Suprapubic skin (tissue), 4 donors: ENCODE results near the gene CAPG. TPM values are rescaled to one million over a fixed set of nuclear protein-coding genes. Genes with fewer than 3 reads are reported as not detected.

Experiments used
- DNase-seq, 2 donors: peaks; one replicate each; pipeline ENCODE4 v3.0.0-alpha.2; 2019; ENCODE audit warnings: low spot score in 2 of 2
- H3K27ac ChIP-seq: fragments of 200-600 bp; sonication (generic); one replicate; pipeline ENCODE4 v1.5.1; 2019
- H3K27me3 ChIP-seq: fragments of 200-600 bp; sonication (generic); one replicate; pipeline ENCODE4 v1.5.1; 2019
- H3K36me3 ChIP-seq: fragments of 200-600 bp; sonication (generic); one replicate; pipeline ENCODE4 v1.5.1; 2019
- H3K4me1 ChIP-seq: fragments of 200-600 bp; sonication (generic); one replicate; pipeline ENCODE4 v1.5.1; 2019
- H3K4me3 ChIP-seq: fragments of 200-600 bp; sonication (generic); one replicate; pipeline ENCODE4 v1.5.1; 2019; ENCODE audit warnings: mild to moderate bottlenecking
- H3K9me3 ChIP-seq: fragments of 200-600 bp; sonication (generic); one replicate; pipeline ENCODE4 v1.5.1; 2019
- CTCF ChIP-seq, 2 donors: fragments of 200-600 bp in 1 of 2; fragments of 450-650 bp in 1 of 2; sonication (generic) in 1 of 2; IDR thresholded peaks; one replicate each; pipeline ENCODE4 v1.5.1; 2016 to 2019; ENCODE audit warnings: antibody characterized with exemption in 2 of 2, mild to moderate bottlenecking in 1 of 2, moderate library complexity in 1 of 2
- EP300 ChIP-seq: sonication (generic); formaldehyde crosslinking; IDR thresholded peaks from one replicate; pipeline ENCODE4 v1.6.1; 2017; ENCODE audit warnings: antibody characterized with exemption
- POLR2A ChIP-seq, 2 donors: fragments of 450-650 bp; IDR thresholded peaks; one replicate each; pipeline ENCODE4 v1.6.1; 2017; ENCODE audit warnings: antibody characterized with exemption in 2 of 2, mild to moderate bottlenecking in 2 of 2, moderate library complexity in 2 of 2
- POLR2AphosphoS5 ChIP-seq, 3 donors: sonication (generic); formaldehyde crosslinking; IDR thresholded peaks; one replicate each; pipeline ENCODE4 v1.6.1; 2017; ENCODE audit warnings: antibody characterized with exemption in 3 of 3
- WGBS: methylation state at CpG from one replicate; pipeline ENCODE4 v1.1.5; 2018; 5-methylcytosine and 5-hydroxymethylcytosine counted together
- total RNA-seq, 4 donors: library from RNA; depleted of rRNA; stranded (reverse); fragments of >200 nt; gene quantifications; one replicate each; pipeline ENCODE4 v1.1.0, GENCODE V29; 2016

CAPG gene
- total RNA-seq, 4 donors from 2014 or later, result 139 to 212 (median 172) TPM

- H3K4me1 ChIP-seq, result peaks cover 15% of the 10 kb centered on the region
- TF ChIP-seq EP300, result no peak
- TF ChIP-seq CTCF (IDR thresholded peaks at IDR 0.05), result no peak
- no peak for TF ChIP-seq POLR2A (IDR thresholded peaks at IDR 0.05)
- no peak for TF ChIP-seq POLR2AphosphoS5 (IDR thresholded peaks at IDR 0.05)
- H3K4me3 ChIP-seq, result no peak overlapping the region
- DNase-seq, result no peak
- H3K27me3 ChIP-seq, result no peaks in the 10 kb centered on the region
- WGBS, result 75% methylated on average over 5 of the region's 5 CpGs
- H3K36me3 ChIP-seq, result peaks cover 47% of the 10 kb centered on the region
- H3K9me3 ChIP-seq, result no peaks in the 10 kb centered on the region
- H3K27ac ChIP-seq, result no peak overlapping the region
Measured at GRCh38 chr2:85378257-85378656, 31.9 kb downstream of the CAPG start.

DNA sequence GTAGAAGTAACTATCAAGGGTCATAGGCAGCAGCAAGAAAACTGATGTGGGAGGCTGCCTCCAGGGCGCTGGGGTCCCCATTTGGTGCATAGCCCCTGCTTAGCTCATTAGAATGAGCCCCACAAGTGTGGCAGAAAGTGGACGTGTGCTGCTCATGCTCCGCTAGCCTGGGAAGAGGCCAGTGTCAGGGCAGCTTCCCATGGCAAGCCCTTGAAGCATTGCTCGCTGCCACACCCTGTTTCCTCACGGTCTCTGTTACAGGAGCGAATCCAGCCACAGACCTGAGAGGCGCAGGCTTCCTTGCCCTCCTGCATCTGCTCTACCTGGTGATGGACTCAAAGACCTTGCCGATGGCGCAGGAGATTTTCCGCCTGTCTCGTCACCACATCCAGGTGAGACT, 33.1 kb downstream of the CAPG start:
- no peak for DNase-seq
- Histone ChIP-seq H3K4me1 (peaks cover 15% of the 10 kb centered on the region), H3K36me3 (peaks cover 45% of the 10 kb centered on the region), H3K27me3 (no peaks in the 10 kb centered on the region), H3K9me3 (no peaks in the 10 kb centered on the region), H3K4me3 (no peak overlapping the region), H3K27ac (no peak overlapping the region)
- TF ChIP-seq CTCF (IDR thresholded peaks at IDR 0.05) (no peak), POLR2AphosphoS5 (IDR thresholded peaks at IDR 0.05) (no peak), EP300 (no peak), POLR2A (IDR thresholded peaks at IDR 0.05) (no peak)
- 86% methylated on average over 11 of the region's 11 CpGs for WGBS

DNA sequence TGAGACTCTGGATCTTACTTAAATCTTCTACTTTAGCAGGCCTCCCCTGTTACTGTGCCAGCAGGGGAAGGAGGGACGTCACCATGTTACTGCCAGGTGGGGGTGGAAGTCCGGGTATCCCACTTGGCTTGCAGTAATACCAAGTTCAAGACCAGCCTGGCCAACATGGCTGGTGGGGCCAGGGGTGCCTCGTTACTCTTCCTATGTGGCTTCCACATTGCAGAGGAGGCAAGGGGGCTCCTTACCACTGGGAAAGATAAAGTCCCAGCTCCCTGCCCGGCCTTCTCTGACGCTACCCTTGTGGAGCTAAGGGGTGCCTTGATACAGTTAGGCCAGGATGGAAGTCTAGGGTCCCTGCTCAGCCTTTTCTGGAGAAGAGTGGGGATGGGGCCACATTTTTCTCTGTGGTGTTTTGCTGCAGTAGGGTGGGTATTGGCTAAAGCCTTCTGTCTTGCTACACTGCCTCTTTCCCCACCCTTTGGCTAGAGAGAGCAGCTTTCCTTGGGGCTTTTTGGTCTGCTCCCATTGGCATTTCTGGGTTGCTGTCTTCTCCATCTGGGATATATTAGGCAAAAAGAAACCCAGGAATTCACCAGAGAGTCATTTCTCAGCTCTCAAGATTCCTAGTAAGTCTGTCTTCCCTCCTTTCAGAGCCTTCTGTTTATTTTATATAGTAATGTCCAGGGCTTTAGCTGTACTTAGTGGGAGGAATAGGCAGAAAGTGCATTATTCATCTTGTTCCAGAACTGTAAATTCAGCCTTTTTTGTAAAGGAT, 33.7 kb downstream of the CAPG start:
- peak overlapping the region; percentile 32 for H3K27ac ChIP-seq
- 57% methylated on average over 3 of the region's 5 CpGs for WGBS
- H3K9me3 ChIP-seq, result no peaks in the 10 kb centered on the region
- H3K36me3 ChIP-seq, result peaks cover 45% of the 10 kb centered on the region
- H3K4me3 ChIP-seq, result no peak overlapping the region
- peaks cover 15% of the 10 kb centered on the region for H3K4me1 ChIP-seq
- TF ChIP-seq EP300 (no peak), POLR2A (IDR thresholded peaks at IDR 0.05) (no peak), POLR2AphosphoS5 (IDR thresholded peaks at IDR 0.05) (no peak), CTCF (IDR thresholded peaks at IDR 0.05) (no peak)
- DNase-seq, result no peak
- H3K27me3 ChIP-seq, result no peaks in the 10 kb centered on the region

- 93% methylated on average over 11 of the region's 11 CpGs for WGBS
- Histone ChIP-seq H3K27me3 (no peaks in the 10 kb centered on the region), H3K4me3 (no peak overlapping the region), H3K36me3 (peaks cover 28% of the 10 kb centered on the region), H3K9me3 (no peaks in the 10 kb centered on the region), H3K27ac (no peak overlapping the region), H3K4me1 (no peaks in the 10 kb centered on the region)
- DNase-seq, result no peak
- TF ChIP-seq POLR2AphosphoS5 (IDR thresholded peaks at IDR 0.05) (no peak), POLR2A (IDR thresholded peaks at IDR 0.05) (no peak), EP300 (no peak), CTCF (IDR thresholded peaks at IDR 0.05) (no peak)
Measured at GRCh38 chr2:85371045-85371444, 39.1 kb downstream of the CAPG start.

DNA sequence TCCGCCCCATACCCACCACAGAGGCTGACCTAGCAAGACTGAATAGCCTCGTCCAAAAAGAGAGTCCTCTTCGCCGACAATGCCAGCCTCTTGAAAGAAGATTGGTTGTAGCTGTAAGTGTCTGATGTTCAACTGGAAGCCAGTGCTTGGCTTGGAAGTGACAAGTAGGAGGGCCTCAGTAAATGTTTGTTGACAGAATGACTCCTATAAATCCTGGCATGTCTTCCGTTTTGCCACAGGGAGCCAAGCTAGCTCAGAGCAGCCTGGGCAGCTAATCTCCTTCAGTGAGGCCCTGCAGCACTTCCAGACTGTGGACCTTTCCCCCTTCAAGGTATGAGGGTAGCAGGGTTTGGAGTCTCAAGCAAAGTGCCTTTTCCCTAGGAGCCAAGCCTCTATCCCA, 40.7 kb downstream of the CAPG start:
- Histone ChIP-seq H3K27me3 (no peaks in the 10 kb centered on the region), H3K9me3 (no peaks in the 10 kb centered on the region), H3K36me3 (peaks cover 24% of the 10 kb centered on the region), H3K4me3 (no peak overlapping the region), H3K4me1 (no peaks in the 10 kb centered on the region), H3K27ac (no peak overlapping the region)
- DNase-seq, result no peak
- no peak for TF ChIP-seq EP300
- no peak for TF ChIP-seq POLR2A (IDR thresholded peaks at IDR 0.05)
- TF ChIP-seq POLR2AphosphoS5 (IDR thresholded peaks at IDR 0.05), result no peak
- no peak for TF ChIP-seq CTCF (IDR thresholded peaks at IDR 0.05)
- 70% methylated on average over 5 of the region's 5 CpGs for WGBS
